ENCODE data around the gene PTPN2.

- TF ChIP-seq CTCF (IDR thresholded peaks at IDR 0.05), result no peak
- TF ChIP-seq EZH2 (IDR thresholded peaks at IDR 0.05; ENCODE audit: borderline replicate concordance, insufficient read depth, low read depth, low read length, poor library complexity, severe bottlenecking), result no peak
Observed at GRCh38 chr18:12924616-12925015, 40.6 kb upstream of the PTPN2 start.

All from B cell (primary cell).